GM12878 (cell line): ENCODE data around the gene RPS8. TPM values are rescaled to one million over a fixed set of nuclear protein-coding genes. Genes with fewer than 3 reads are reported as not detected.

Source experiments
- CHD2 ChIP-seq: IDR thresholded peaks from 2 replicates; pipeline ENCODE4 v1.6.1; 2011; ENCODE audit warnings: low read depth, low read length, improper control_type of control experiment, borderline replicate concordance
- DPF2 ChIP-seq: fragments of 450-650 bp; IDR thresholded peaks from 2 replicates; pipeline ENCODE4 v1.6.1; 2017; ENCODE audit warnings: mild to moderate bottlenecking
- EED ChIP-seq: sonication (generic); IDR thresholded peaks from 2 replicates; pipeline ENCODE4 v1.6.1; 2016; ENCODE audit warnings: antibody characterized with exemption, low read depth
- GATAD2B ChIP-seq: fragments of 450-650 bp; conservative IDR thresholded peaks from 2 replicates; pipeline ENCODE4 v1.6.1; 2017; ENCODE audit warnings: low read depth, mild to moderate bottlenecking, moderate library complexity
- HDAC6 ChIP-seq: fragments of 200-600 bp; sonication (generic); IDR thresholded peaks from one replicate; pipeline ENCODE4 v1.8.0; 2017; ENCODE audit warnings: antibody characterized with exemption; ENCODE audit not compliant: unreplicated experiment
- IKZF1 ChIP-seq: fragments of 450-650 bp; conservative IDR thresholded peaks from 2 replicates; pipeline ENCODE4 v1.6.1; 2017; ENCODE audit warnings: antibody characterized with exemption, mild to moderate bottlenecking
- IKZF2 ChIP-seq, 2 experiments: fragments of 450-650 bp; IDR thresholded peaks; 2 replicates each; pipeline ENCODE4 v1.6.1; 2017; ENCODE audit warnings: mild to moderate bottlenecking in 2 of 2, moderate library complexity in 2 of 2
- JUND ChIP-seq: IDR thresholded peaks from 2 replicates; pipeline ENCODE4 v1.6.1; 2012; ENCODE audit warnings: low read depth, mild to moderate bottlenecking, low read length, improper control_type of control experiment, moderate library complexity
- LARP7 ChIP-seq: fragments of 450-650 bp; IDR thresholded peaks from 2 replicates; pipeline ENCODE4 v1.6.1; 2017; ENCODE audit warnings: mild to moderate bottlenecking
- MXI1 ChIP-seq: fragments of 150-350 bp; IDR thresholded peaks from 2 replicates; pipeline ENCODE4 v1.6.1; 2011; ENCODE audit warnings: low read depth, mild to moderate bottlenecking, inconsistent platforms, low read length, improper control_type of control experiment
- NFYA ChIP-seq: IDR thresholded peaks from 2 replicates; pipeline ENCODE4 v1.6.1; 2011; ENCODE audit warnings: low read depth, mild to moderate bottlenecking, low read length, improper control_type of control experiment, borderline replicate concordance
- POLR2AphosphoS5 ChIP-seq: IDR thresholded peaks from 2 replicates; pipeline ENCODE4 v1.6.1; 2011; ENCODE audit warnings: mild to moderate bottlenecking, low read length, inconsistent platforms
- POU2F2 ChIP-seq: IDR thresholded peaks from 3 replicates; pipeline ENCODE4 v1.6.1; 2011; ENCODE audit warnings: low read depth, mild to moderate bottlenecking, low read length, borderline replicate concordance
- RAD21 ChIP-seq: IDR thresholded peaks from 2 replicates; pipeline ENCODE4 v1.6.1; 2011; ENCODE audit warnings: mild to moderate bottlenecking, low read depth, low read length, moderate library complexity; ENCODE audit not compliant: insufficient read depth
- SMARCA5 ChIP-seq: fragments of 450-650 bp; IDR thresholded peaks from 2 replicates; pipeline ENCODE4 v1.6.1; 2017; ENCODE audit warnings: mild to moderate bottlenecking
- SPI1 ChIP-seq: IDR thresholded peaks from 2 replicates; pipeline ENCODE4 v1.6.1; 2011; ENCODE audit warnings: low read depth, mild to moderate bottlenecking, low read length, moderate library complexity, borderline replicate concordance; ENCODE audit not compliant: insufficient read depth
- USF1 ChIP-seq: IDR thresholded peaks from 2 replicates; pipeline ENCODE4 v1.6.1; 2011; ENCODE audit warnings: borderline replicate concordance, low read depth, mild to moderate bottlenecking, moderate library complexity, mixed read lengths, low read length; ENCODE audit not compliant: insufficient read depth; ENCODE audit errors: extremely low read length
- ZNF207 ChIP-seq: fragments of 450-650 bp; IDR thresholded peaks from 2 replicates; pipeline ENCODE4 v1.6.1; 2014; ENCODE audit warnings: antibody characterized with exemption, mild to moderate bottlenecking, borderline replicate concordance
- ZNF687 ChIP-seq: fragments of 450-650 bp; IDR thresholded peaks from 2 replicates; pipeline ENCODE4 v1.6.1; 2017; ENCODE audit warnings: mild to moderate bottlenecking, moderate library complexity
- polyA plus RNA-seq, 11 experiments: library from polyadenylated mRNA; depleted of rRNA in 4 of 11; unstranded in 6 of 11; stranded (reverse) in 5 of 11; fragments of >200 nt; fragmentation: Nextera tagmentation in 4 of 11; fragmentation: Illumina TruSeq in 1 of 11; extraction: Ambion mirVana in 4 of 11; extraction: Trizol in 1 of 11; gene quantifications; 1 replicate in 1 of 11; 2 replicates in 10 of 11; pipeline versions ENCODE4 v1.2.1 to v1.2.3, GENCODE V29; 2011 to 2016; ENCODE audit warnings: inconsistent platforms in 2 of 11, missing spikeins in 2 of 11, low read depth in 1 of 11
- total RNA-seq, 4 experiments: library from RNA; depleted of rRNA in 3 of 4; stranded (reverse); fragments of >200 nt in 3 of 4; fragmentation: Illumina TruSeq in 1 of 4; extraction: Trizol in 1 of 4; gene quantifications; 2 replicates each; pipeline versions ENCODE4 v1.2.1 to v1.2.3, GENCODE V29; 2013 to 2021
- TF ChIP-seq, protein P1 (sequence below): fragments of 450-650 bp; IDR thresholded peaks from 2 replicates; pipeline ENCODE4 v1.6.1; 2017; ENCODE audit warnings: mild to moderate bottlenecking
- TF ChIP-seq, protein P2 (sequence below): IDR thresholded peaks from 2 replicates; pipeline ENCODE4 v1.6.1; 2012; ENCODE audit warnings: low read depth, low read length, improper control_type of control experiment

RPS8 gene
- total and polyA plus RNA-seq, 10 of the 15 experiments (the other 5 are each of a cell fraction or from before 2014, with no cell fraction given), result 1,296 to 3,461 (median 2,877) TPM

DNA sequence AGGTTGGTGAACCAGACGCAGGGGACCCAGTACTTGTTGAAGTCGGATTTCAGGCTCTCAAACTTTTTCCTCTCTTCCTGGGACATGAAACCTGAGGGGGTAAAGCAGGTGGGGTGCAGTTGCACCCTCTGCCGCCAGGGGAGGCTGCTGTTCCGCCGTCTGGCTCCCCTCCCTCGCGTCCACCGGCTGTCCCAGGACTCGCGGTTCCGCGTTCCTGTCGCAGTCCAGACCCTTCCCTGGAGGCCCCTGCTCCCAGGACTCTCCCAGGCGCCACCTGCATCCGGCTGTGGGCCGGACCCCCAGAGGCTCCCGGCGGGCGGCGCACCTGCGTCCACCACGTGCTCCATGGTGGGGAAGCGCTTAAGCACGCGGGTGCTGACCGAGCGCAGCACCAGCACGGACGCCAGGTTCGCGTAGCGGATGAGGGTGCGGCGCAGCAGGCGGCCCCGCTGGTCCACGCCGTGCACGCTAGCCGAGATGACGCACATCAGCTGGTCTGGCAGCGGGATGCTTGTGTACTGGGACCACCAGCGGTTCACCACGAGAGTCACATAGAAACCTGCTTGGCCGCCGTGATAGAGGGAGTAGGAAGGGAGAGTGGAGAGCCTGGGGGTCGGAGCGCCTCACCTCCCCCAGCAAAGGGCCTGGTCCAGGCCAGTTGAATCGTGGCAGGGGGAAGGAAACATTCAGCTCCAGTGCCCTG lies 10.9 kb downstream of the RPS8 start (continued):
- TF ChIP-seq SMARCA5 (peak; percentile 83), RAD21 (peak; percentile 65), ZNF207 (0 out of 2 replicates have a peak, but pooled peaks have one; percentile 59), GATAD2B (peak; percentile 83), POU2F2 (no peak), MXI1 (peak; percentile 74), ZNF687 (peak; percentile 95), DPF2 (peak; percentile 51; the same call in 1 of the 2 replicates), POLR2AphosphoS5 (0 out of 2 replicates have a peak, but pooled peaks have one; percentile 24), SPI1 (0 out of 2 replicates have a peak, but pooled peaks have one; percentile 4), USF1 (peak; percentile 67), IKZF1 (peak; percentile 89), NFYA (no peak), CHD2 (peak; percentile 9; the same call in 1 of the 2 replicates), JUND (0 out of 2 replicates have a peak, but pooled peaks have one; percentile 56), LARP7 (peak; percentile 79), HDAC6 (no peak), IKZF2 (IDR thresholded peaks at IDR 0.05) (peak; percentile 61 to 81; a peak in 3 of 4 replicates), EED (peak; percentile 87)
- TF ChIP-seq, protein P1, sequence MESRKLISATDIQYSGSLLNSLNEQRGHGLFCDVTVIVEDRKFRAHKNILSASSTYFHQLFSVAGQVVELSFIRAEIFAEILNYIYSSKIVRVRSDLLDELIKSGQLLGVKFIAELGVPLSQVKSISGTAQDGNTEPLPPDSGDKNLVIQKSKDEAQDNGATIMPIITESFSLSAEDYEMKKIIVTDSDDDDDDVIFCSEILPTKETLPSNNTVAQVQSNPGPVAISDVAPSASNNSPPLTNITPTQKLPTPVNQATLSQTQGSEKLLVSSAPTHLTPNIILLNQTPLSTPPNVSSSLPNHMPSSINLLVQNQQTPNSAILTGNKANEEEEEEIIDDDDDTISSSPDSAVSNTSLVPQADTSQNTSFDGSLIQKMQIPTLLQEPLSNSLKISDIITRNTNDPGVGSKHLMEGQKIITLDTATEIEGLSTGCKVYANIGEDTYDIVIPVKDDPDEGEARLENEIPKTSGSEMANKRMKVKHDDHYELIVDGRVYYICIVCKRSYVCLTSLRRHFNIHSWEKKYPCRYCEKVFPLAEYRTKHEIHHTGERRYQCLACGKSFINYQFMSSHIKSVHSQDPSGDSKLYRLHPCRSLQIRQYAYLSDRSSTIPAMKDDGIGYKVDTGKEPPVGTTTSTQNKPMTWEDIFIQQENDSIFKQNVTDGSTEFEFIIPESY, result 0 out of 2 replicates have a peak, but pooled peaks have one; percentile 9
- TF ChIP-seq, protein P2, sequence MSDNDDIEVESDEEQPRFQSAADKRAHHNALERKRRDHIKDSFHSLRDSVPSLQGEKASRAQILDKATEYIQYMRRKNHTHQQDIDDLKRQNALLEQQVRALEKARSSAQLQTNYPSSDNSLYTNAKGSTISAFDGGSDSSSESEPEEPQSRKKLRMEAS, result peak; percentile 92
